GM12874 (cell line): ENCODE results near the gene FHIP1A.

Source experiments
- CTCF ChIP-seq: IDR thresholded peaks from 2 replicates; pipeline ENCODE4 v1.5.1; 2011; ENCODE audit warnings: low read depth, mild to moderate bottlenecking, control low read depth, low read length, moderate library complexity; ENCODE audit not compliant: insufficient read depth

The FHIP1A gene

GRCh38 chr4:151442002-151442401, 33.0 kb downstream of the FHIP1A start:
- no peak for TF ChIP-seq CTCF

- TF ChIP-seq CTCF, result no peak
Measured at GRCh38 chr4:151443247-151443646, 34.3 kb downstream of the FHIP1A start.

GRCh38 chr4:151443752-151444151, 34.8 kb downstream of the FHIP1A start:
- TF ChIP-seq CTCF, result no peak

GRCh38 chr4:151446208-151446607, 37.2 kb downstream of the FHIP1A start:
- TF ChIP-seq CTCF, result no peak

- no peak for TF ChIP-seq CTCF
Measured at GRCh38 chr4:151454513-151454912, 45.5 kb downstream of the FHIP1A start.

GRCh38 chr4:151455212-151455611, 46.2 kb downstream of the FHIP1A start:
- no peak for TF ChIP-seq CTCF

GRCh38 chr4:151458148-151458547, 49.2 kb downstream of the FHIP1A start:
- no peak for TF ChIP-seq CTCF
